Measurements from ENCODE around the gene CCR9.

Gene CCR9

GRCh38 chr3:45909542-45909941, 23.2 kb downstream of the CCR9 start:
- no peak for DNase-seq

- DNase-seq: no peak
Observed at GRCh38 chr3:45910892-45911291, 24.5 kb downstream of the CCR9 start.

DNA sequence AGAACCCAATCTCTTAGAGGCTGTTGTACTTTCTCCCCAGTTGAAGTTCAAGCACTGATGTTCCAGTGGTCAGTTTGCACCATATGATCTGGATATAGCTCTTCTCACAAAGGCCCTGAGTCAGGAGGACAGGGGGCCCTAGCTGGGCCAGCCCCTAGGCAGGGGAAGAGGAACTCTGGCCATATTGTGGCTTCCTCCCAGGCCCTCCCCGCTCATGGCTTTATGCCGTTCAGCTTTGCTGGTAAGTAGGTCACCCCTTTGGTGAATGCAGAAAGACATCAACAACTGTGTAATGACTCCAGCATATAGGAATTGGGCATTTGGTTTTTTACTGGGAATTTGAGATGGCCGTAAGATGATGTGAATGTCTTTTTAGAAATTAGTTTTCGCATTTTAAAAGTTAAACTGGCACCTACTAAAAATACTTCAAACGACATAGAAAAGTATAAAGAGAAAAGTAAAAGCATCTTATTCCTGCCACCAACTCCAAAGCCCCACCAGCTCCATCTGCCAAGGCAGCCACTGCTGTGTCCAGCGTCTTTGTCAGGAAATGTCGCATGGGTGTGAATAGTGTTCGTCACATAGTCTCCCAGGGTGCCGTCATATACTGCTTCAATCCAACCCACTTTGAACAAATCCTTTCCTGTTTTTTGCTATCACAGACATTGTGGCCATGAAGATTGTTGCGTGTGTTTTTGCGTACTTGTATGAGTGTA, 25.3 kb downstream of the CCR9 start:
- DNase-seq: no peak

DNA sequence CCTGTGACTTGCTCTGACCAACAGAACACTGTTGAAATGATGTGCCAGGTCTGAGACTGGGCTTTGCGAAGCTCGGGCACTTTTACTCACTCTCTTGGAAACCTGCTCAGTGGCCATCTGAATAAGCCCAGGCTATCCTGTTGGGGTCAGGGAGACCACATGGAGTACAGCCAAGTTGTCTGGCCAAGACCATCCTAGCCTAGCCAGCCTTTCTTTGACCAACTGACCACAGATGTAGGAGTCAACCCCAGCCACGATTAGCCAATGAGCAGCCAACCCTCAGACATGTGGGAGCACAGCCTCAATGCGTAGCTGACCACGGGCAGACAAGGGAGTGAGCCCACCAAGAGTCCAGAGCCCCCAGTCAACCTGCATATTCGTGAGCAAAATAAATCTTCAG, 26.1 kb downstream of the CCR9 start:
- DNase-seq: no peak

- no peak for DNase-seq
Observed at GRCh38 chr3:45914362-45915058, 28.2 kb downstream of the CCR9 start.

- DNase-seq: no peak
Observed at GRCh38 chr3:45915059-45915439, 28.7 kb downstream of the CCR9 start.

- DNase-seq: no peak
Observed at GRCh38 chr3:45915518-45916231, 29.3 kb downstream of the CCR9 start.

- DNase-seq: peak; percentile 72
Observed at GRCh38 chr3:45917146-45917898, 31.0 kb downstream of the CCR9 start.

DNA sequence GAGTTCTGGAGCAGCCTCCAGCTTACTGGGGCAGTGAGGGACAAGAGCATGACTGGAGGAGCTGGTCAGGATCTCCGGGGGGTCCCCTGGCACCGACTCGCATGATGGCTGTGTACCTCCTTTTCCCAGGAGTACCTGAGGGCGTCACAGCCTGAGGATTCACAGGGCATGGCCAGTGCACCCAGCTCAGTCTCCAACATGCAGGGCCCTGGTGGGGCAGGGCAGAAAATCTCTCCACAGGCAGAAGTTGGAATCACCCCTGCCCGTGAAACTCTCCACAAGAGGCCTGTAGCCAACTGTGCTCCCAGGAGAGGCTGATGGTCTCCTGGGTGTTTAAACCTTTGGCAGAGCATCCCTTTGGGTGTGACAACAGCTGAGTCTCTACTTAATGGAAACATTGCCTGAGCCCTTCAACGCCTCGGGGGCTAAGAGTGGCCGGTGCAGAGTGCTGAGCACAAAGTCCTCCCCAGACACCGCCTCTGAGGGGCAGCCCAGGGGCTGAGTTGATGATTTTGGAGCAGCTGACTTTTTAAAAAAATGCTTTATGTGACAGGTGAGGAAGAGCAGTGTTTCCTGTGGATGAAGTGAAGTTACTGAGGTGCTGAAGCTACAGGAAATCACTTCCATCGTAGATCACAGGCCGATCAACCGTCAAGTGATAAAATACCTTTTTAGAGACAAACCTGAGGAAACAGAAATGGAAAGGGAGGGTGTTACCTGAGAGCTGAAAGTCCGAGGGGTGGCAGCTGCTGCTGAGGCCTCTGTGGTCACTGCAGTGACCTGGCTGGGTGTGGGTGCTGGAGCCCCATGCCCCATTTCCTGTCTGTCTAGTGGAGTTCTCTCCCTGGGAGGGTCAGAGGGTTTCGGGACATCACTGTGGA, 35.1 kb downstream of the CCR9 start:
- DNase-seq: no peak

- no peak for DNase-seq
Observed at GRCh38 chr3:45922039-45922326, 35.6 kb downstream of the CCR9 start.

DNA sequence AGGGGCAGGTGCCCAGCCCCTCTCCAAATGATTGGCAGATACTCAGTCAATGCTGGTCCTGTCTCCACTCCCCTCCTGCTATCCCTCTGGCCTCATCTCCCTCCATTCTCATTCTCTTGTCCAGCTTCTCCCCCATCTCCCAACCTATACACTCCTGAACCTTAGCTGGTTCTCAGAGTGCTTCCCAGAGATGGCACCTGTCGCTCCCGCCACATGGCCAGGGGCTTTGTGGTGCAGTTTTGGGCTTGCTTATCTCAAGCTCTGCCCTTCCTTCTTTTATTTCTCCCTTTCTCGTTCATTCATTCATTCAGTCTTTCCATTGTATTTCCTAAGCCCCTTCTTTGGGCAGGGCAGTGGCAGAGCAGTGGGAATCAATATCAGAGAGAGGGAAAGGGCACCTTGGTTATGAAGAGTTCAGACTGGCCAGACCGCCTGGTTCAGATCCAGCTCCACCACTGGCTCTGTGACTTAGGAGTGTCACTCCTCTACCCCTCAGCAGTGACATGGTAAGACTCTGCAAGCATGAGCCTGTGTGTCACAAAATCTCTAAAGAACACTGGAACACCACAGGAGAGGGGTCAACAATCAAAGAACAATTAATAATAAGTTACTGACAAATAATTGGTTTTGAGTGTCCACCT, 36.7 kb downstream of the CCR9 start:
- DNase-seq: no peak

- DNase-seq: no peak
Observed at GRCh38 chr3:45923755-45924154, 37.4 kb downstream of the CCR9 start.

- no peak for DNase-seq
Observed at GRCh38 chr3:45927881-45928280, 41.5 kb downstream of the CCR9 start.

DNA sequence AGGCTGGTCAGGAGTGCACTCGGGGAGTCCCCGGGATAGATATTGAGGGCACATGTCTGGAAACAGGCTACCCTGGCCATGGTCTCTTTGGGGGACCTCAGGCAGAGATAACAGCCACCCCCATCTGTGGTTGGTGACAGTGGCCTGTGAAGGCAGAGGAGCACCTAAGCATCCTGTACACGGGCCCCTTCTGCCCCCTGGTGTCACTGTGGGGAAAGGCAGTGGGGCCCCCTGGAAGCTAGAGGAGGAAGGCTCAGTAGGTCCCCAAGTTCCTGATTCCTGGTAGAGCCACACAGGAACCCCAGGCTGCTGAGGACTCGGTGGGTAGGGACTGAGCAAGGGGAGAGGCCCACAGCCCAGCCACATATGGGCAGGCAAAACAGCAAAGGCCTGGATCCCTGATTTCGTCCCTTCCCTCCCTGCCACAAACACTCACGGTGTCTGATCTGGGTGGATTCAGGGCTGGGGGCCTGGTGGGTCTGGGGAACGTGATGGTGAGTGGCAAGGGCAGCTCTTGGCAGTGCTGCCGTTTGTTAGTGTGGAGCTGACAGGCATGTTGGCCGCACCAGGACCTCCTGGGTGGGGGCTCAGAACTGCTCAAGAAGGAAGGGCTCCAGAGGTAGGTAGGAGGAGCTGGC, 42.8 kb downstream of the CCR9 start:
- no peak for DNase-seq

DNA sequence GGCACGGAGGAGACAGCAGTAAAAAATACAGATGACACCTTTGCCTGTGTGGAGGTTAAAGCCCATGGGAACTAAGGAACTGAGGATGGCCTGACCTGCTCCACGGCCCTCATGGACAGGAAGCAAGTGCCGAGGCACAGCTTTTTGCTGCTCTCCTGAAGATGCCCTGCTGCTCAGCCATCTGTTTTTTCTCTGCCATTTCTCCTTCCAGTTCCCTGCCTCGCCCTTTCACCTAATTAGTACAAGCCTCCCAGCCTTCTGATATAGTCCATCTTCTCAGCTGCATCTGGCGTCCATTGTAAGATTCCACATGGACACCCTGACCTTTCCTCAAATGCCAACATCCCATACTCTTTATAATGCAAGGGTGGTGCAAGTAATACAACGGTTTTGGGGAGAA, 45.2 kb downstream of the CCR9 start:
- no peak for DNase-seq

DNA sequence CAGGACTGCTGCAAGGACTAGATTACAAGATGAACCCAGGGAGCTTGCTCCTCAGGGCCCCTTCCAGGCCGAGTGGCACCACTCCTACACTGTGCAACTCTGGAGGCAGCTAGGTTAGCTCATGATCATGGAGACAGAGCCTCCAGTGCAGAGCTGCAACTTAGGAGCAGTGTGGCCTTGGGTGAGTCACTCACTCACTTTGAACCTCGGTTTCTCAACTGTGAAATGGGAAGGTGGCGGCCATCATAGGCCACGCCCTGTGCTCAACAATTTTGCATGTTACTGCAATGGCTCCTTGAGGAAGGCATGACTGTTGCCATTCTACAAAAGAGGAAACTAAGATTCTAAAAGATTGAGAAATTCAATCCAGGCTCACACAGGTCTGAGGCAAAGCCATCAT, 45.8 kb downstream of the CCR9 start:
- no peak for DNase-seq

DNA sequence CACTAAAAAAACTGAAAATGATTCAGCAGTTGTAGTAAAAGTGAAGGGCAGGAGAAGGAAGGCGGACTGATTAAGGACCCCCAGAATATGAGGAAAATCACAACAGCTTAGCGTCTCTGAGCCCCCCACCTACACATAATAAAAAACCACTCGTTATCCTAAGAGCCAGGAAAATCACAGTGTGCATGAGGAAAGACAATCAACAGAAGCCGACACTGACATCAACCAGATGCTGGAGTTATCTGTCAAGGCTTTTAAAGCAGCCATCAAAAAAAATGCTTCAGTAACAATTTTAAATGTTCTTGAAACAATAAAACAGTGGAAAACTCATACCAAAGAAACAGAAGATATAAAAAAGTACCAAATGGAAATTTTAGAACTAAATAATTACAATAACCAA, 47.2 kb downstream of the CCR9 start:
- no peak for DNase-seq

DNA sequence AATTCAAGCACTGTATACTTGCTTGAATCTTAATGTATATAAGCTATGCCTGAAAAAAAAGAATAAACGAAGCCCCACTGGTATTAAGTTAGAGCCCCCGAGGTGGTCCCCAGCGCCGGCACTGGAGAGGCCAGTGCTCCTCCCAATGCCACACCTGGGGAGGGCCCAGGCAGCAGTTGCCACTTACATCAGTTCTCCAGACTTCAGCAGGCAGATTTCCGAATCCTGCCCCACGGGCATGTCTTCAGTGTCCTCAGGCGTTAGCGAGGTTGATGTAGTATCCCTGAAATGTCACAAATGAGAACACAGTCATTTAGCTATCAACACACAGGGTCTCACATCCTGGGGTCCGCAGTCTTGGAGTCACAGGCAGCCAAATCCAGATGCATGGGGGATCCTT, 49.9 kb downstream of the CCR9 start:
- DNase-seq: no peak

GRCh38 chr3:45937206-45938042, 51.1 kb downstream of the CCR9 start:
- no peak for DNase-seq

DNA sequence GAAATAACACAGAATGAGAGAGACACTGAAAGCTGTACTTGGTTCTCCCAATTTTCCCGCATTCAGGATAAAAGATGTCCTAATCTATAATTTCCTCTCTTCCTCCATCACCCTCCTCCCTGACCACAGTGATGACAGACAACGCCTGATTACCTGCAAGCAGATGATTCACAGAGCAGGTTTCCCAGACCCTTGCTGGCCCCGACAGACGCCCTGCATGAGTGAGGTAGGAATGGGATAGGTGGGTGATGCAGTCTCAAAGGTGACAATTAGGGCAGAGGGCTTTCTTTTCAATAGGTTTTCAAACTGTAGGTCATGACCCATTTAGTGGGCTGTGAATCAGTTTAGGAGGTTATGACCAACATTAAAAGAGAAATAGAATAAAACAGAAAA, 51.7 kb downstream of the CCR9 start:
- DNase-seq: no peak

DNA sequence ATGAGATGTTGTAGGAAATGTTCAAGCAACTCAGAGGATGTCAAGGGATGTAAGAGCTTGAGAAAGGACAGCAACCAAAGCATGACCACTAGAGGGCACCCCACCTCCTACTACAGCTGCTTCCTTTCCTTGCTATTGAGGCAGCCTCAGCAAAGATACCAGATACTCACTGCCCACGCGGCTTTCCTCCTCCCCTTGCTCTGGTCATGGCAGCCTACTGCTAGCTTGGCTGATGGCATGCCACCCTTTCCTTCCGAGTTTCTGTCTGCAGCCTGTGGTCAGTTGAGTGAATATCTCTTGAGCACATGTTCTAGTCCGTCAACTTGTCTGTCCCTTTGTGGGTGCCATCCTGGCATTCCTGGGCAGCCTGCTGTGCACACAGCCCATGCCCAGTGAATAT, 52.5 kb downstream of the CCR9 start:
- DNase-seq: peak; percentile 56

Data from NCI-H345 (cell line).